Raji (cell line): ENCODE results near the gene MRC2.

Experiments used
- POLR2A ChIP-seq: IDR thresholded peaks from 2 replicates; pipeline ENCODE4 v1.6.1; 2011; ENCODE audit warnings: low read depth, low read length, control low read depth; ENCODE audit not compliant: insufficient read depth

Gene MRC2

DNA sequence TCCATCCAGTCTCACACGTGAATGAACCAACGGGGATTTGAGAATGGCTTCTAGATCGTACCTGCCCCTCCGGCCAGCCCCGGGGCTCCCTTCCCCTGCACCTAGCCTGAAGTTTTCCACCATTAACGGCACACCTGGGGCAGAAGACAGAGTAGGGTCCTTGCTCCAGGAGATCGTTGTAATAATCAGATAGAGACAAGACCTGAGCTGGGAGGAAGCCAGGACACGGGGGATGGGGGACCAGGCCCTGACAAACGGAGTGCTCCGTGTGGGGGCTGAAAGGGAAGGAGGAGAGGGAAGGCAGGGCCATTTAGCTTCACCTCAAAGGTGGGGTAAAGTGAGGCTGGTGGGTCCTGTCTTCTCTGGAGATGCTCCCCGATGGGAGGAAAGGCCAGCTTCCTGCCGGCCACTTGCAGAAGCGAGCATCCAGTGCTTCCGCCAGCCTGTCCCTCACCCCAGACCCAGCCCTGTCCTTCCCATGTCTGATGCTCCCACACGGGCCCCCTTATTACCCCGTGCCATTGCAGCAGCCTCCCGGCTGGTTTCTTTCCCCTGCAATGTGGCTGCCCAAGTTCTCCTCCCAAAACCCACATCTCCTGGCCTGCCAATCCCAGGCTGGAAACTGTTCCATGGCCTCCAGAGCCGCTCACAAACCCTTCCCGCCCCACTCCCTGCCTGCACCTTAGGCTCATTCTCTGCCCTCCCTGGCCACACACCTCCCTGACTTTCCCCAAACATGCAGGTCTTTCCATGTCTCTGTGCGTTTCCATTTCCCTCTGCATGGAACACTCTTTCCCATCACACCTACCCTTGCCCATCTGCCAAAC, 79.3 kb downstream of the MRC2 start:
- TF ChIP-seq POLR2A = no peak

DNA sequence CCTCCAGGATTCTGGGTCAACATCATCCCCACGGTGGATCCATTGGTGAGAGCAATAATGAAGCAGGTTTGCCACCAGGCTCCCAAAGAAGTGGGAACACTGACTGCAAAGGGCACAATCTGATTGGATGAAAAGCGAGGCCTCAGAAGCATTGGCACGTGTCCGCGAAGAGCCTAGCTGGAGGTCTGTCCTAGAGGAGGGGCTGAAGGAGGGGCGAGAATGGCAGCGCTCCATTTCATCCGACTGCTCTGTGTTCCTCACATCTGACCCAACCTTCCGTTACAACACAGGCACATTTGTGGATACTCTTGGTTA, 79.9 kb downstream of the MRC2 start:
- TF ChIP-seq POLR2A = no peak

DNA sequence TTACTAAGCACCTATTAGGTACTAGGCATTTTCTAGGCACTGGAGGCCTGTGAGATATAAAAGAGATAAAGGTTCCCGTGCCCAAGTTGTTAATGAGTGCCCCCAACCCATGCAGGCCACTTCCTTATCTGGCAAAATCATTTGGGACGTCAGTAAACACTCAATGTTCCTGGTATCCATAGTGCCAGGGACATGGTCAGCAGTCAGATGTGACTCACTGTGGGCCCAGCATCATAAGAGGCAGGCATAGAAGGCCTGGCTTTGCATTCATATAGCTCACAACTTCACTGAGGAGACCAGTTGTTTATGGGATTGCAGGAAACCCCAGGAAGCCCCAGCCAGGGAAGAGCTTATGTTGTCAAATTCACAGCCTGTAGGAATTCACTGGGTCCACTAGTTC, 81.1 kb downstream of the MRC2 start:
- TF ChIP-seq POLR2A = no peak

DNA sequence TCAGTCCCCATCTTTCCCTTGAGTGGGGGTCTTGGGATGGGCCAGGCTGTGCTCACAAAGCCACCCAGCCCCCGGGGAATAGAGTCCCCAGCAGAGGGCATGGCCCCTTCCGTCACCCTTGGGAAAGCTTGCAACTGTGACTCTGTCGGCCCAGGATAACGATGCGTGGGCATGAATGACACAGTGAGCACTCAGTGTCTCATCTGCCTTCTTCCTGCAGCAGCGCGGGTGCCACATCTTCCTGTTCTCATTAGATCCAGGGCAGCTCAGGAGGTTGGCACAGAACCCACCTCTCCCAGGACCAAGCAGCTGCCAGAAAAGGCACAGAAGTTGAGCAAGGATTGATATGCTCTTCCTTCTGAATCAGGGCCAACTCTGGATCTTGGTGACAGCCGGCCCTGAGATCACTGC, 84.7 kb downstream of the MRC2 start:
- TF ChIP-seq POLR2A = no peak

DNA sequence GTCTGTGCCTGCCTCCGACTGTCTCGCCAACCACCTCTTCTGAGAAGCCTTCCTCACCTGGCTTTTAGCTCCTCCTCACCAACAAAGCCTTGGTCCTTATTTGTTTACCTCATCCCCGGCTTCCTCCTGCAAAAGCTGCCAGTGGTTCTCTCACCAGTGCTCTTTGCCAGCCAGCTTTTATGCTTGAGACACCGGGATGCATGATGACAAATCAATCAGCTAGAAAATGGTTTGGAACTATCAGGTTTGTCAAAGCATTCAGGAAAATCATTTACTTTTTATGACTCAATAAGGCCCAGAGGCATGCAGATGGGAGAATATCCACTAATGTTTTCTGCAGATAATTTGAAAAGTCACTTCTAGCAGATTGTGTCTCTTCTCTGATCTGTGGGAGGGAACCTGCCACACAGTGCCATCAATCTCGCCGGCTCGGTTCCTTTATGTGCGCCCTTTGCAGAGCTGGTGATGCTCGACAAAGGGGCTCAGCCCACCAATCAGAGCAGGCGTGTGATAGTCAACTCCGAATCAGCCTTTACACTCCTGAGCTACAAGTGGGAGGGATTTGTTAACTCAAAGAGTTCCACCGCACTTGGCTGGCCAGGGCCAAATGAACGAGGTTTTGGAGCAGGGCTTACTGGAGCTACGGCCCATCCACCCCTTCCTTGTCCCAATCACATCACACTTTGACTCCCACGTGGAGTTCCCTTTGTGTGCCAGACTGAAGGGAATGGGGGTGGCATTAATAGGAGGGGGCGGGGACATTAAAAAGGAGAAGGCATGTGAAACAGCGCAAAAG, 85.8 kb downstream of the MRC2 start:
- TF ChIP-seq POLR2A = no peak

DNA sequence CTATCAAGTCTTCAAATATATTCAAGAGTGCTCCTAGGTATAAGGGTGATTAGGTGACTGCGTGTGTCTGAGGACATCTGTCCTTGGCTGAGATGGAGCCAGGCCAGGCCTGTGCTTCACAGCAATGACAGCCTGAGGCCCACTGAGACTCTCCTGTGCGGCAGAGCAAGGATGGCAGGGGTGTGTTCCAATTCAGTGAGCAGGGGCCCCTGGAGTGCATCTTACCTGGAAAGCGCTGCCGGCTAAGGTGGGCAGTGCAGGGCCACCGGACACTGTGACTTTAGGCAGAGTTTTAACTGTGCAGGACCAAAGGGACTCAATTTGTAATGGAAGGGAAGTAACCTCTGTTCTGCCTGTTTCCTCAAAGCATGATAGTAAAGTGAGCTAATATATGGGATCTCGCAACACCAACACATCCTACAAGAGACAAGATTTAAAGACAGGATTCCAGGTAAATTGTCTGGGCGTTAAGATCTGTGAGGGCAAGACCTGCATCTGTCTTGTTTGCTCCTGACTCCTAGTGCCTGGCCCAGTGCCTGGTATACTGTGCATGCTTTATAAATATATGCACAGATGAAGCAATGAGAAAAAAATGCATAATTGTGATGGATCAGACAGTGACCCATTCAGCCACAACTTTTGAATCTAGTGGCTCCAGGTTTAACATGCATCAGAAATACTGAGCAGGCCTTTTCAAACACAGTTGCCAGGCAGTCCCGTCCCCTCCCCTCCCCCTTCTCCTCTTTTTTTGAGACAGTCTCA, 86.7 kb downstream of the MRC2 start:
- no peak for TF ChIP-seq POLR2A

DNA sequence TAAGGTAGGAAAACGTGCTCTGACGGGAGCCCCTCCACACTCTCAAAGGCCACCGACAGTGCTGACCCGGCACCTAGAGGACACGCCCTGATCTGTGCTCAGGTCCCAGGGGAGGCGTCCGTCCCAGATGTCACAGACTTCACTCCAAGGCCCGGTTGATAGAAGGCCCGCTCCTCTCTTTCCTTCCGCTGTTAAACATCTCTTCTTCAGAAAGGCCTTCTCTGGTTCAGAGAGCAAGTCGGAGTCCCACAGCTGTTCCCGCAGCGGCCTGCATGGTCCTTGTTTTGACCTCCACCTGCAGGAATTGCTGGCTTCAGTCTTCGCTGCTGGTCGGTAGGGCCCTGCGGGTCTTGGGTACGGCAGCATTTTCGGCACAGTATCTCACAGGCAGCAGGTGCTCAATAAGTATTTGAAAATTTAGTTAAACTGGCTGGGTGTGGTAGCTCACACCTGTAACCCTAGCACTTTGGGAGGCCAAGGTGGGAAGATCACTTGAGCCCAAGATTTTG, 88.5 kb downstream of the MRC2 start:
- TF ChIP-seq POLR2A = no peak

DNA sequence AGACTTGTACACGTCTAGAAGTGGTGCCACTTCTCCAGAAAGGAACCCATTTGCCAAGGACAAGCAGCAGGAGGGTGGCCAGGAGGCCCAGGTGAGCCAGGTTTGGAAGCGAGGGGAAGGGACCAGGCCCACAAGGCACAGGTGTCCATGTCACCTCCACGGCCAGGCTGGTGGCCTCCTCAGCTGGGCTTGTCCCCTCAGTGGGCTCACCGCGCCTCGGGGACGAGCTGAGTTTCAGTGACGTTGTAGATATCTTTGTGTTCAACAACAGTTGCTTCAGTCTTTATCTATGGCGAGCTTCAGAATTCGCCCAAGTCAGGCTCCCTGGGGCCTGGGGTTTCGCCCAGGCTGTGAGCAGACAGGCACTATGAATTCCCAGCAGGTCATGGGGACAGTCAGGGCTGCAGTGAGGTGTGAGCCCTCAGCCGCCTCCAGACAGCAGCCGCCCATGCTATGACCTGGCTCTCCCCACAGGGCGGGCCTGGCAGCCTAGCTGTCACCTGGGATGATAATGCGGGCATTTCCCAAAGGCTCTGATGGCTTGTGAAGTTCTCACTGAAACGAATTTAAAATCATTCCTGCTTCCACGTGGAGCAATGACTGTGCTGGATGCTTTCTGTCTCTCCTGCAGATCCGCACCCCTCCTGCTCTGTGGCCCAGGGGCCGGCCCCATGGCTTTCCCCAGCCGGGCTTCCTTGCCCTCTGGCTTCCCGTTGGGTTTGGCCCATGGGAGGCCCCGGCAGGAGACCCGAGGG, 89.5 kb downstream of the MRC2 start:
- no peak for TF ChIP-seq POLR2A

DNA sequence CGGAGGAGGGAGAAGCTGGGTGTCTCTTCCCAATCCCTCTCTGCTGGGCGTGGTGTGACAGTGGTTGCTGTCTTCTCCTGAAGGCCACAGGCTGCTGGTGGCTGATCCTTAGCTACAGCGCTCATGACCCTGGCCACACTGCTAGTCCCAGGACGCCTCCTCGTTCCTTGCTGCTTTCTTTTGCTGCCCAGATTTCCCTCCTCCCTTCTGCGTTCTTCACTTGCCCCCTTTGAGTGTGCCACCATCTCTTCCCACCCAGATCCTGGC, 90.1 kb downstream of the MRC2 start:
- TF ChIP-seq POLR2A = no peak

DNA sequence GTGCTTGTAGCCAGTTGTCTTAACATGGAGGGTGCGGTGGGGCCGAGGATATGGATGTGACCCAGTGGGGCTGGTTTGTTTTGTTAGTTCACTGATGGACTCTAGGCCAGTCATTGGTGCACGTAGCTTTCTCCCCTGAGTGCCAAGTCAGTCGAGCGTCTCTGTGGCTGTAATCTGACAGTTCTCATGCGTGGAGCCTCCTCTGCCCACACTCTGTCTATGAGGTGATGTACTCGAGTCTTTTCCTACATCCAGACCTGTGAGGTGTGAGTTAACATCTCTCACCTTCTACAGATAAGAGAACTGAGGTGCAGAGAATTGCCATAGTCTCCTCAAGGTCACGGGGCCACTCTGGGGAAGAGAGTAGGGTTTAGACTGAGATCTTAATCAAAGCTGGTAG, 90.4 kb downstream of the MRC2 start:
- TF ChIP-seq POLR2A = no peak

DNA sequence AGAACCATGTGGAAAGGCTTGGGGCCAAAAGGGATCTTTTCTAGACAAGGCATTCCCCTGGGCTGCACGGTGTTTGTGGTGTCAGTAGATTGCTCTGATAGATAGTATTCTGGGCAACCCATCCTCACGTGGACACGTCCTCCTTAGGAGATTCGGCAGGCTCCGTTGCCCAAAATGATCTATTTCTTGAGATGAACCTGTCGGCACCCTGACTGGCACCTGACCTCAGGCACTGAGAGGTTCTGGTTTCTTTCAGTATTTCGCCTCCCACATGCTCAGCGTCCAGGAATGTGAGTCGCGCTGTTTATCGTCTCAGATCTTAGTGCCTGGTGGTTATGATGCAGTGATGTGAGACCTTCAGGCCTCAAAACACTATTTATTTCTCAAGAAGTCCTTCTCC, 91.0 kb downstream of the MRC2 start:
- TF ChIP-seq POLR2A = no peak

DNA sequence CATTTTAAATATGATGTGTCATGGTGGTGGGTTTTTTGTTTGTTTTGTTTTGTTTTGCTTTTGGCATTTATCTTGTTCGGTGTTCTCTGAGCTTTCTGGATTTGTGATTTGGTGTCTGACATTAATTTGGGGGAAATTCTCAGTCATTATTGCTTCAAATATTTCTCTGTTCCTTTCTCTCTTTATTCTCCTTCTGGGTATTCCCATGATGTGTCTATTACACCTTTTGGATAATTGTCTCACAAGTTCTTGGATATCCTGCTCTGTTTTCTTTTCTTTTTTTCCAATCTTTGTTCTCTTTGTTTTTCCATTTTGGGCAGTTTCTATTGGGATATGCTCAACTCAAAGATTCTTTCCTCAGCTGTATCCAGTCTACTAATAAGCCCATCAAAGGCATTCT, 92.1 kb downstream of the MRC2 start:
- no peak for TF ChIP-seq POLR2A

DNA sequence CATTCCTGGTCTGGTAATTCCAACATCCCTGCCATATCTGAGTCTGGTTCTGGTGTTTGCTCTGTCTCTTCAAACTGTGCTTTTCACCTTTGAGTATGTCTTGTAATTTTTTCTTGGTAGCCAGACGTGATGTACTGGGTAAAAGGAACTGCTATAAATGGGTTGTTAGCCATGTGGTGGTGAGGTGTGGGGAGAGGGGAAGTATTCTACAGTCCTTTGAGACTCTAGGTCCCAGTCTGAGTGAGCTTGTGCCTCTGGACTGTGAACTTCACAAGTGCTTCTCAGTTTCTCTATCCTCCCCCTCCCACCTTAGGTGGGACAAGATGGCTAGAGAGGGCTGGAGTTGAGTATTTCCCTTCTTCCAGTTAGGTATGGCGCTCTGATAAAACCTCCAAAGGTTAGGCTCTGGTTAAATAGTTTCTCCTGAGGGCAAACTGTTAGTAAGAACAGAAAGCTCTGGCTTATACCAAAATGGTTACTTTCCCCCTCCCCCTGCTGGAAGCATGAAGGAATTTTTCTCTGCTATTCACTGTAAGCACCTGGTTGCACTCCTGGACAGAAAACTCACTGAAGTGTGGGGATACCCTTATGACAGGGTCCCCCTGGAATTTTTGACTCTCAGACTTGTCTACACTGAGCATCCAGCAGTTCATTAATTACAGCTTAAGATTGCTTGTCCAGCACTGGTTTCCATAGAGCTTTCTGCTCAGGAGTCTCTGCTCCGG, 92.8 kb downstream of the MRC2 start:
- TF ChIP-seq POLR2A = no peak

DNA sequence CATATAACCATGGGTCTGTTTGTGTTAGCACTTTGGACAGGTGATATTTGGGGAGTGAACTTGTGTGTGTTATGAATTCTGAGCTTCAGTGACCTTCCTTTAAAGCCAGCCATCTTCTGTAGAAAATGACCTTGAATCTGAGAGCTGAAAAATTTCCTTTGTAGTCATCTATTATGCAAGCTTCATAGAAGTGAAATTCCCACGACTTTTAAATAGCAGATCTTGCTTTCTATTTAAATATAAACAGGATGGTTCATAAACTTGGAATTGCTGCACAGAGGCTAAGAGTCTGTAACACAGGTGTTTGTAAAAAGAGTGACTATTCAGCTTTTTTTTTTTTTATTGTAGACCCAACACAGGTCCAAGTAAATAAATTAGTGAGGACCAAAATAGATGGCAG, 95.2 kb downstream of the MRC2 start:
- TF ChIP-seq POLR2A = no peak
